Activated CD4-positive, alpha-beta T cell treated with anti-CD3 and anti-CD28 coated beads, Interleukin-2, amount 10 ng/mL, durations not matched to agents 7 days and 5 days (primary cell): ENCODE measurements around the gene NPAS3. TPM values are rescaled to one million over a fixed set of nuclear protein-coding genes. Genes with fewer than 3 reads are reported as not detected.

Experiments used
- CTCF ChIA-PET: fragments of 350-600 bp; sonication (Branson Sonifier 250); formaldehyde crosslinking; loops from one replicate; lab custom pipeline; 2021; ENCODE audit warnings: antibody characterized with exemption; lab: Charles Lee
- POLR2A ChIA-PET: fragments of 350-600 bp; sonication (Branson Sonifier 250); formaldehyde crosslinking; loops from one replicate; lab custom pipeline; 2021; ENCODE audit warnings: antibody characterized with exemption; lab: Charles Lee
- DNase-seq: peaks from one replicate; pipeline ENCODE4 v3.0.0-alpha.2; 2020
- H3K27ac Mint-ChIP-seq: one replicate; pipeline ENCODE4 v1.8.0; 2021; ENCODE audit warnings: mild to moderate bottlenecking, moderate library complexity, mixed read lengths
- H3K27me3 Mint-ChIP-seq: one replicate; pipeline ENCODE4 v1.8.0; 2021; ENCODE audit warnings: mixed read lengths
- H3K36me3 Mint-ChIP-seq: one replicate; pipeline ENCODE4 v1.8.0; 2021; ENCODE audit warnings: low read depth, mixed read lengths
- H3K4me1 Mint-ChIP-seq: one replicate; pipeline ENCODE4 v1.8.0; 2021; ENCODE audit warnings: mixed read lengths
- H3K4me3 Mint-ChIP-seq: one replicate; pipeline ENCODE4 v1.8.0; 2021; ENCODE audit warnings: mild to moderate bottlenecking, moderate library complexity, mixed read lengths
- H3K9me3 Mint-ChIP-seq: one replicate; pipeline ENCODE4 v1.8.0; 2021; ENCODE audit warnings: mixed read lengths
- total RNA-seq, 2 experiments: library from RNA; stranded (reverse); gene quantifications; one replicate each; pipeline ENCODE4 v1.2.3, GENCODE V29; 2021

The NPAS3 gene
- total RNA-seq, 2 experiments from 2014 or later: not detected

GRCh38 chr14:33782923-33783322, 844.2 kb downstream of the NPAS3 start:
- Mint-ChIP-seq H3K4me1 (no peaks in the 10 kb centered on the region), H3K9me3 (no peaks in the 10 kb centered on the region), H3K36me3 (no peaks in the 10 kb centered on the region), H3K27me3 (peaks cover 6% of the 10 kb centered on the region), H3K27ac (no peak overlapping the region), H3K4me3 (no peak overlapping the region)
- CTCF ChIA-PET: interaction anchor here (0.9 kb wide), 1 partner anchor 10 kb away, joined by 3 read pairs; no protein-coding TSS in a partner anchor
- no peak for DNase-seq
- POLR2A ChIA-PET: no interaction called here

- H3K36me3 Mint-ChIP-seq: no peaks in the 10 kb centered on the region
- POLR2A ChIA-PET: no interaction called here
- CTCF ChIA-PET: no interaction called here
- H3K27ac Mint-ChIP-seq: no peak overlapping the region
- H3K4me1 Mint-ChIP-seq: peaks cover 3% of the 10 kb centered on the region
- no peaks in the 10 kb centered on the region for H3K9me3 Mint-ChIP-seq
- H3K4me3 Mint-ChIP-seq: no peak overlapping the region
- DNase-seq: no peak
- peaks cover 7% of the 10 kb centered on the region for H3K27me3 Mint-ChIP-seq
Measured at GRCh38 chr14:33786091-33786825, 847.6 kb downstream of the NPAS3 start.

- POLR2A ChIA-PET: interaction anchor here (0.8 kb wide), 1 partner anchor 25 kb away, joined by 3 read pairs; no protein-coding TSS in a partner anchor
- Mint-ChIP-seq H3K4me1 (peaks cover 19% of the 10 kb centered on the region), H3K4me3 (no peak overlapping the region), H3K9me3 (no peaks in the 10 kb centered on the region), H3K27me3 (peaks cover 15% of the 10 kb centered on the region), H3K36me3 (no peaks in the 10 kb centered on the region), H3K27ac (no peak overlapping the region)
- DNase-seq: no peak
- CTCF ChIA-PET: no interaction called here
Measured at GRCh38 chr14:33788161-33788560, 849.5 kb downstream of the NPAS3 start.

DNA sequence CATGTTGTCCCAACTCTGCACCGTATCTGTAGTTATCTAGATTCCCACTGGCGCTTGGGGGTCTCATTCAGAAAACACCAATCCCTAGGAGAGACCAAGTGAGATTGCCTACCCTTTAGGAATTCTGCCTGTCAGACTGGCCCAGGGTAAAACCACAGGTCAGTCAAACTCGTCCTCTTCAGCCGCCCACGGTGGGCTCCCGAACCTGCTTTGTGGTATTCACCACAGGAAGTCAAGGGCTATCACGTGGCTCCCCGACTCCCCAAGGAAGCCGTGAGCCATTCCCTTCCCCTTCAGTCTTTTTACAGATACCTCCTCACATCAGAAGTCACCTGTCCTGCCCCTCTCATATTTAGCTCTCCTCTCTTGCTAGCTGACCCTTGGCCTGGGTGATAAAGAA, 852.3 kb downstream of the NPAS3 start:
- ChIA-PET POLR2A (no interaction called here), CTCF (interaction anchor here (0.7 kb wide), 1 partner anchor 476 kb away, joined by 3 read pairs; no protein-coding TSS in a partner anchor)
- no peak for DNase-seq
- no peaks in the 10 kb centered on the region for H3K36me3 Mint-ChIP-seq
- no peak overlapping the region for H3K27ac Mint-ChIP-seq
- H3K4me1 Mint-ChIP-seq: peaks cover 20% of the 10 kb centered on the region
- H3K27me3 Mint-ChIP-seq: peaks cover 32% of the 10 kb centered on the region
- no peak overlapping the region for H3K4me3 Mint-ChIP-seq
- H3K9me3 Mint-ChIP-seq: no peaks in the 10 kb centered on the region

DNA sequence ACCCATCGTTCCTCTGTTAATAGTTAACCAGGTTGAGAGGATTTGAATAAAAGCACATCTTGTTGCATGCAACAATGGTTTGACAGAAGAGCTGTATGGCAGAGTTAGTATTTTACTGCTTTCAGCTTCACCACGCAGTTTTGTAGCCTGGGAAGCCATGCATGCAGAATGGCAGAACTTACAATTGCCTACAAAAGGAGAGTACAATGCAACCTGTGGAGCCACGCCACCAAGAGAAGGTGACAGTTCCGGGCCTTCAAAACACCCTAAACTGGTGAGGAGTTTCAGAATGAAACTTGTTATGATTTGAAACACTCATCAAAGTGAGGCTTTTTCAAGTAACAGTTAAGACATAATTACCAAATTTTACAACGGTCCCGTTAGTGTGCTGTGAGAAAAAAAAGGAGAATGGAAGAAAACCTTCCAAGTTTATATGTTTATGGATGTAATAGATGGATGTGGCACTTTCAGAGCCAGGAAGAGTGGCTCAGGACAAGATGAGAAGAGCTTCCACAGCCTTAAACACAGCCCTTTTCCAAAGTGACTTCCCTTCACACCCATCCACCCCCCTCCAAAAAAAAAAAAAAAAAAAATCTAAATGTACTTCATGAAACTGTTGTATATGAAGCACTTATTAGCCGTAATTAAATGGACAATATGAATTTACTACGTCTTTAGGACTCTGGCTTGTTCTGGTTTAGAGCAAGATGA, 853.5 kb downstream of the NPAS3 start:
- no peak for DNase-seq
- Mint-ChIP-seq H3K27me3 (peaks cover 32% of the 10 kb centered on the region), H3K36me3 (no peaks in the 10 kb centered on the region), H3K4me3 (no peak overlapping the region), H3K27ac (no peak overlapping the region), H3K9me3 (no peaks in the 10 kb centered on the region), H3K4me1 (peaks cover 20% of the 10 kb centered on the region)
- ChIA-PET POLR2A (no interaction called here), CTCF (interaction anchor here (0.6 to 1.3 kb wide), 9 partner anchors 9 to 94 kb away, joined by 3 to 5 read pairs (median 3); no protein-coding TSS in a partner anchor)

DNA sequence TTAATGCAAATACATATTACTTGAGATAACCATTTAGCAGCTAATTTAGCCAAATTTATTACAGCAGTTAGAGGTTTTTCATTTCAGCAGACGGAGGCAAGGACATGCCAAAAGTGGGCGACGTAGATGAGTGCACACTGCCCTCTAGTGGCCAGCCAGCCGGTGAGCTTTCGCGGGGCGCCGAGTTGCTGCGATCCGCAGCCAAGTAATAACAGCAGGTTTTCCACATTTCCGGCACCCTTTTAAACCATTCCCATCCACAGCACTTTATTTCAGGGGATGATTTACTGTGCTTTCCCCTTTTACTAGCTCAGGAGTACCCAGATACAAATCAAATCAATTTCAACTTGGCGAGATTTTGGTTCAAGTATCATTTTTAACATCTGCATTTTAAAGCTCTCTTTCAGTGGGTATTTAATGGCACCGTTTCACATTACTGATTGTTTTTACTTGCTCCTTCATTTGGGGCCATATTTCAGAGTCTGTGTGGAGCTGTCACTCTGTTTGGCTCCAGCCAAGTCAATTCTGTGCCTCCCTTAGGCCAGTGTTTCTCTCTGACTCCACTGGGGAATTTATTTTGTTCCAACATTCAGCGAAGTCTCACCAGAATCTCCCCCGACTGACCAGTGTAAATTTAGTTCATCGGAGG, 854.2 kb downstream of the NPAS3 start:
- Mint-ChIP-seq H3K9me3 (no peaks in the 10 kb centered on the region), H3K4me3 (no peak overlapping the region), H3K27ac (no peak overlapping the region), H3K36me3 (no peaks in the 10 kb centered on the region), H3K4me1 (peaks cover 20% of the 10 kb centered on the region), H3K27me3 (peaks cover 34% of the 10 kb centered on the region)
- ChIA-PET CTCF (interaction anchor here (0.7 to 1.3 kb wide), 9 partner anchors 10 to 93 kb away, joined by 3 to 5 read pairs (median 3); no protein-coding TSS in a partner anchor), POLR2A (no interaction called here)
- peak; percentile 67 for DNase-seq

DNA sequence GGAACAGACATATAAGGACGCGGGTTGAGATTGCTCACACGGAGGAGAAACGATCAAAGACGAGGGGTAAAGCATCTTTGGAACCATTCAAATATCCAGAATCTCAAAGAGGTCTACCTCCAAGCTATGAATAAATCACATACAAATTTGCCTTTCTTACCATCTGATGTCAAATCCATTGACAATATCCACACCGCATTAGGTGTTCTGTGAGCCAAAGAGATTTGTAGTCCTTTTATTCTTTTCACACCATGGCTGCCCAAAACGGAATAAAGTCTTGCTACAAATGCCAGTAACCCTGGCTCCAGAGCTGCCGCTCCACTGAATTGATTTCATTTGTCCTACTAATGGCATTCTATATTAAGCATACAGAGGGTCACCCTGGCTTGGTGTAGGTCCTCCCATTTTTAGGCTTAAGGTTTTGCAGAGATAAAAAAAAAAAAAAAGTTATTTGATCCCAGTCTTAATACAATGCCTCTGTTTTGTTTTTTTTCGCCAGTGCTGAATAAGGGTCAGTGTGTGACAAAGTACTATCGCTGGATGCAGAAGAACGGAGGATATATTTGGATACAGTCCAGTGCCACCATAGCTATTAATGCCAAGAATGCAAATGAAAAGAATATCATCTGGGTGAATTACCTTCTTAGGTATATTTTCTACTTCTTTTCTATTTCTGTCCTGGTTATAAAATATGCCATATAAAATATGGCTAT, 854.9 kb downstream of the NPAS3 start:
- Mint-ChIP-seq H3K27ac (no peak overlapping the region), H3K9me3 (no peaks in the 10 kb centered on the region), H3K36me3 (no peaks in the 10 kb centered on the region), H3K27me3 (peaks cover 38% of the 10 kb centered on the region), H3K4me3 (no peak overlapping the region), H3K4me1 (peaks cover 20% of the 10 kb centered on the region)
- POLR2A ChIA-PET: no interaction called here
- no peak for DNase-seq
- CTCF ChIA-PET: interaction anchor here (0.8 to 1.2 kb wide), 4 partner anchors 10 to 50 kb away, joined by 3 to 5 read pairs (median 4); no protein-coding TSS in a partner anchor

DNA sequence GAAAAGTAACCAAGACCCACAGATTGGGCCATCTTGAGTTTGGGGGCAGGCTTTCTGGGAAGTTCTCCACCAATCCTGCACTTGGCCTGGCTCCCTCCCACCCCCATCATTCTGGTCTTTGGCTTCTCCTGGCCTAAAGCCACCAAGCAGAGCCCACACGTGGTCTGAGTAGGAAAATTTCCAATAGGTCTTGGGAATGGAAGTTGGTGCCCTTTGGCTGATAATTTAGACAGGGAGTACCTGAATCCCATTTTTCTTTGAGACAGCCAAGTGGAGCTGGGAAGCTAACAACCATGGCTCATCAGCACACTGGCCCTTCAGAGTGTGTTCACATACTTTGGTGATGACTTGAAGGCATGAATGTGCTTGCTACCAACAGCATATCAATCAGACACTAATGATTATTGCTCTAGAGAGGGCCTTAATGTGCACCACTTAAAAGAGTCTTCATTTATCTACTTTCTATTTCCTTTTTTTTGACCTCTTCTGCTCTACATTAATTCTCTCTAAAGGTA, 856.2 kb downstream of the NPAS3 start:
- no peak overlapping the region for H3K4me3 Mint-ChIP-seq
- peaks cover 48% of the 10 kb centered on the region for H3K27me3 Mint-ChIP-seq
- ChIA-PET CTCF (interaction anchor here (0.5 to 1.2 kb wide), 2 partner anchors 16 to 71 kb away, joined by 3 to 4 read pairs; no protein-coding TSS in a partner anchor), POLR2A (no interaction called here)
- peaks cover 20% of the 10 kb centered on the region for H3K4me1 Mint-ChIP-seq
- H3K27ac Mint-ChIP-seq: no peak overlapping the region
- H3K9me3 Mint-ChIP-seq: no peaks in the 10 kb centered on the region
- no peaks in the 10 kb centered on the region for H3K36me3 Mint-ChIP-seq
- no peak for DNase-seq

DNA sequence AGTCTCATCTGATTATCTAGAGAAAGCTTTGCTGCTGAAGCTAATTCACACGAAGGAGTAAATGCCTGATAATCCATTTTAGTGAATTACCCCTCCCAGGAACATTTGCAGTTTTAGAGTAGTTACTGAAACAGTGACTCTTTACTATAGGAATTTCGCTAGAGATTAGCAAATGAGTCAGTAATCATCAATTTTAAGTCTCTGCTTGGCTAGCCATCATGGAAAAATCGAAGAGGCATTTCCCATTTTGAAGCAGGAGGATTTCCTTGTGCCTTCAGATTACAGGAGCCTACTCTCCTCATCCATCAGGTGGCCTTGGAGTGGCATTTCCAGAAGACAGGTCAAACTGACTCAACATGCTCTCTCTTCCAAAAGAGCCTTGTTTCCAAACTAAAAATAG, 857.7 kb downstream of the NPAS3 start:
- ChIA-PET POLR2A (no interaction called here), CTCF (no interaction called here)
- Mint-ChIP-seq H3K9me3 (no peaks in the 10 kb centered on the region), H3K4me3 (no peak overlapping the region), H3K27ac (no peak overlapping the region), H3K27me3 (peaks cover 56% of the 10 kb centered on the region), H3K36me3 (peaks cover 4% of the 10 kb centered on the region), H3K4me1 (peaks cover 19% of the 10 kb centered on the region)
- no peak for DNase-seq

GRCh38 chr14:33799705-33800570, 861.3 kb downstream of the NPAS3 start:
- Mint-ChIP-seq H3K4me3 (no peak overlapping the region), H3K27ac (no peak overlapping the region), H3K9me3 (no peaks in the 10 kb centered on the region), H3K4me1 (peaks cover 3% of the 10 kb centered on the region), H3K36me3 (peaks cover 4% of the 10 kb centered on the region), H3K27me3 (peaks cover 50% of the 10 kb centered on the region)
- POLR2A ChIA-PET: no interaction called here
- CTCF ChIA-PET: no interaction called here
- no peak for DNase-seq

GRCh38 chr14:33800735-33801163, 862.1 kb downstream of the NPAS3 start:
- no peak for DNase-seq

More at GRCh38 chr14:33800735-33801163, 862.1 kb downstream of the NPAS3 start:
- CTCF ChIA-PET: no interaction called here
- Mint-ChIP-seq H3K9me3 (no peaks in the 10 kb centered on the region), H3K27ac (no peak overlapping the region), H3K36me3 (peaks cover 4% of the 10 kb centered on the region), H3K4me3 (no peak overlapping the region), H3K27me3 (peaks cover 44% of the 10 kb centered on the region), H3K4me1 (peaks cover 3% of the 10 kb centered on the region)
- POLR2A ChIA-PET: no interaction called here
